ENCODE data around the gene YBX2. TPM values are rescaled to one million over a fixed set of nuclear protein-coding genes. Genes with fewer than 3 reads are reported as not detected.
A peak's percentile ranks its signal among the peaks of the same experiment; 100 is the strongest.

The YBX2 gene
- total RNA-seq, 1 donor from 2014 or later = 0.43 TPM

DNA sequence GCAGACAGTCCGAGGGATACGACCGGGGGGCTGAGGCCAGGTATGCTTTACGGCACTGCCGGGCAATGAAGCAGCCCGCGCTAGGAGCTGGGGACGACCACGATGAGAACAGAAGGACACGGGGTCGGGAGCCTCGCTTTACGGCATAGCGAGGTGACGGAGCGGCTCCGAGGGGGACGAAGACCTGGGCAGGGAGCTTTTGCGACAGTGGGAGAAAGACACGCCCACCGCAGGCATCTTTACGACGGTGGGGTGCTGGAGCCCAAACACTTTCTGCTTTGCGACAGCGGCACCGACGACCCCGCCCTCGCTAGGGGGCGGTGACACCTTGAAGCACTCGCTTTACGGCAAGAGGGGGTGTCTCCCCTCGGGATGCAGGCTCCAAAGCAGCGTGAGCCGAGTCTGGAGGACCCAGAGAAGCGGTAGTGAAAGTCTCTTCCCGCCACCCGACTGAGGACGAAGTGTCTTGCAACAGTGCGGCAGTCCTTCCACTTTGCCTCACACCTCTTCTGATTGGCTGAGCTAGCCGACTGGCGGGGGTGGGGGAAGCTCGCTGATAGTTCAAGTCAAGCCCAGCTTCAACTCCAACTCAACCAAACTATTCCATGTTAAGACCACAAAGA, 35.0 kb upstream of the YBX2 start:
- H3K27me3 Mint-ChIP-seq (ENCODE audit: low read depth) = no peaks in the 10 kb centered on the region
- peak; percentile 96 for DNase-seq (ENCODE audit: low spot score)
- peaks cover 26% of the 10 kb centered on the region for H3K4me1 Mint-ChIP-seq (ENCODE audit: low read depth)
- H3K27ac Mint-ChIP-seq = peak overlapping the region; percentile 95
- intact Hi-C loops (cut with micrococcal nuclease) = loop anchor here (1.0 kb wide), 2 partner anchors 14 to 22 kb away; partner anchors contain the start of genes EIF5A and GPS2
- H3K9me3 Mint-ChIP-seq = no peaks in the 10 kb centered on the region
- H3K4me3 Mint-ChIP-seq (ENCODE audit: low read depth) = peak overlapping the region; percentile 87
- H3K36me3 Mint-ChIP-seq (ENCODE audit: low read depth) = peaks cover 12% of the 10 kb centered on the region

DNA sequence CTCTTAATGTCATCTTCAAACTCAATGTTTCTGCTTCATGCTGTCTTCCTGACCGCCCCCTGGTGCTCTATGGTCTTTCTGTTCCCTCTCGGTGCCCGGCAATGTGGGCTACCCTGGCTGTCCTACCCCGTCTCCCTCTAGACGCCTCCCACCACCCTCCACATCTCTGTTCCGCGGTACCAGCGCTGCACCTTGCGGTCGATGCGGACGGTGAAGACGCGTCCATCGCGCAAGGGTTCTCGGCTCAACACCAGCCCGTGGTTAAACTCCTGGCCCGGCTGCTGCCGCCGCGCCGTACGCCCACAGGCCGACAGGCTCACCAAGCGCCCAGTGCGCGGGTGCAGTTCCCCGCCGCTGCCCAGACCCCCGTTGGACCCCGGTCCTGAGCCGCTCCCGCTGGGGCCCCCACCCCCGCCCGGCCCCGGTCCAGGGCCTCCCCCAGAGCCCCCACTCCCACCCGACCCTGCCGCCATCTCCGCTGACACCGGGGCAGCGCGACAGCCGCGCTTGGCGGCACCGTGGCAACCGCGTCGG, 34.5 kb upstream of the YBX2 start, which contains the start of gene NEURL4:
Gene NEURL4 (minus strand): TSS at position 496 of the 534 bp plus-strand sequence. CDS start 23 bp downstream, at position 473.
- Mint-ChIP-seq H3K36me3 (ENCODE audit: low read depth) (peaks cover 17% of the 10 kb centered on the region), H3K4me1 (ENCODE audit: low read depth) (peaks cover 26% of the 10 kb centered on the region), H3K27me3 (ENCODE audit: low read depth) (no peaks in the 10 kb centered on the region), H3K27ac (peak within 1 kb of the TSS; percentile 95), H3K9me3 (no peaks in the 10 kb centered on the region), H3K4me3 (ENCODE audit: low read depth) (peak within 1 kb of the TSS; percentile 90)
- intact Hi-C loops (cut with micrococcal nuclease) = loop anchor here (1.0 kb wide), 2 partner anchors 14 to 22 kb away; partner anchors contain the start of genes EIF5A and GPS2
- DNase-seq (ENCODE audit: low spot score) = no peak

DNA sequence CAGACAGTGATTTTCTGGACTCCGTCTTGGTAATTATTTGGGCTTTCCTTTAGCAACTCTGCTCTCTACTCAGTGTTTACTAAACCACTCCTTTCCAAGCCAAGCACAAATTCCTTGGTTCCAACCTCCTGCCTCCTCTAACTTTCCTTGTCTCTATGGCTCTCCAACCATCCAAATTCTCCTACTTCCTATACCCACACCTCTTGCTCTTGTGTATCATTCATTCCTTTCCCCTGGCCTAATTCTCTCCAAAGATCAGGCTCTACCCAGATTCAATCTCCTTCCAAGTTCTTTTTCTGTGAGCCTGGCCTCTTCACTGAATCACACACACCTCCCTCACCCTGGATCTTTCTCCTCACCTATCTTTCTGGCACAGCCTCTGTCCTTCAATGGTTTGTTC, 33.6 kb upstream of the YBX2 start:
- H3K27ac Mint-ChIP-seq = peak overlapping the region; percentile 10
- H3K4me3 Mint-ChIP-seq (ENCODE audit: low read depth) = peak overlapping the region; percentile 90
- no peaks in the 10 kb centered on the region for H3K27me3 Mint-ChIP-seq (ENCODE audit: low read depth)
- no peaks in the 10 kb centered on the region for H3K9me3 Mint-ChIP-seq
- intact Hi-C loops (cut with micrococcal nuclease) = no loop called here
- DNase-seq (ENCODE audit: low spot score) = no peak
- H3K4me1 Mint-ChIP-seq (ENCODE audit: low read depth) = peaks cover 22% of the 10 kb centered on the region
- peaks cover 25% of the 10 kb centered on the region for H3K36me3 Mint-ChIP-seq (ENCODE audit: low read depth)

DNA sequence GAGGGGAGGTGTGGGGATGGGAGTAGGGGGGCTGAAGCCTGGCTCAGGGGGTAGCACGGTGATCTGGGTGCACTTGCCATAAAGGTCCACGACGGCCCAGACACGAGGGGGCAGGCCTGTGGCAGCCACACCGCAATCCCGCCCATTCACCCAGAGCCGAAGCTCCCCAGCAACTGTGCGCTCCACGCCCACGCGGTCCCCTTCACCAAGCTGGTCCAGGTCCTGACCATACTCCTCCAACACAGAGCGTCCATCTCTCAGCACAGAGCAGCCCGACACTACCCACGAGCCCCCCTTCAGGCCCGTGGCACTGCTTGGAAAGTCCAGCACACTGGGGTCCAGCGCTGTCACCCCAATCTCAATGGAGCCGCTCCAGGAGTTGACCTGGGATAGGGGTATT, 33.1 kb upstream of the YBX2 start:
- no peaks in the 10 kb centered on the region for H3K27me3 Mint-ChIP-seq (ENCODE audit: low read depth)
- peak overlapping the region; percentile 58 for H3K4me3 Mint-ChIP-seq (ENCODE audit: low read depth)
- no peak overlapping the region for H3K27ac Mint-ChIP-seq
- intact Hi-C loops (cut with micrococcal nuclease) = no loop called here
- no peak for DNase-seq (ENCODE audit: low spot score)
- H3K36me3 Mint-ChIP-seq (ENCODE audit: low read depth) = peaks cover 30% of the 10 kb centered on the region
- H3K4me1 Mint-ChIP-seq (ENCODE audit: low read depth) = peaks cover 18% of the 10 kb centered on the region
- H3K9me3 Mint-ChIP-seq = no peaks in the 10 kb centered on the region

DNA sequence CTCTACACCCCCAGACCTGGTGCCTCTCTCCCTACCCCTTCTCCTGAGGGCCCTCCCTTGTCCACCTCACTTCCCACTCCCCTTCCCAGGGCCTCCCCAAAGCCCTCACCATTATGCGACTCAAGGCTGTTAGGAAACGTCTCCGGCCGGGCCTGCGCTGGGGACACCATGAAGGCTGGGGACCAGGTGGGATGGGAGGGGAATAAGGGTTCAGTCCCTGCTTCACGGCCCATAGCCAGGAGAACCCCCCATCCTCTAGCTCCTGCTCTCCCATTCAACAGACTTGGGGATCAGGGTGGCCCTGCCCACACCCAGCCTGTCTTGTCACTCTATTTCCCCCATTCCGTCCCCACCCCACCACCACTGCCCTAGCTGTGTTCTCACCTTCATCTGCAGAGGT, 32.6 kb upstream of the YBX2 start:
- Mint-ChIP-seq H3K27me3 (ENCODE audit: low read depth) (no peaks in the 10 kb centered on the region), H3K9me3 (no peaks in the 10 kb centered on the region), H3K4me3 (ENCODE audit: low read depth) (no peak overlapping the region), H3K36me3 (ENCODE audit: low read depth) (peaks cover 35% of the 10 kb centered on the region), H3K4me1 (ENCODE audit: low read depth) (peaks cover 14% of the 10 kb centered on the region), H3K27ac (no peak overlapping the region)
- no peak for DNase-seq (ENCODE audit: low spot score)
- intact Hi-C loops (cut with micrococcal nuclease) = no loop called here

DNA sequence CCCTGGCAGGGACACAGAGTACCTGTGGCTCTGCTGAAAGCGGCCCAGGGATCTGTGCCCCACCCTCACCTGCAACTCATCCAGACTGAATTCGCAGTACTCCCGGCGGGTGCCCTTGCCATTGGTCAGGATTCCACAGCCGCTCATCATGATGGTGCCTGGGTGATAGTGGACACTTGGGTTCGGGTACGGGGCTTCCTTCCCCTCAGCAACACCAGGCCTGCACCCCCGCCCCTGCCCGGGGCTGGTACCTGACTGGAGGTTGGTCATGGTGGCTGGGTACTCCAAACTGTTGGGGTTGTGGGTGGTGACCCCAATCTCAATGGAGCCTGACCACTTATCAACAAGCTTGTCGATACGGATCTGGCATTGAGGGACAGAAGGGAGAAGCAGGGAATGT, 31.7 kb upstream of the YBX2 start:
- Mint-ChIP-seq H3K27me3 (ENCODE audit: low read depth) (no peaks in the 10 kb centered on the region), H3K9me3 (no peaks in the 10 kb centered on the region), H3K4me1 (ENCODE audit: low read depth) (peaks cover 14% of the 10 kb centered on the region), H3K27ac (no peak overlapping the region), H3K36me3 (ENCODE audit: low read depth) (peaks cover 43% of the 10 kb centered on the region), H3K4me3 (ENCODE audit: low read depth) (no peak overlapping the region)
- DNase-seq (ENCODE audit: low spot score) = no peak
- intact Hi-C loops (cut with micrococcal nuclease) = no loop called here

DNA sequence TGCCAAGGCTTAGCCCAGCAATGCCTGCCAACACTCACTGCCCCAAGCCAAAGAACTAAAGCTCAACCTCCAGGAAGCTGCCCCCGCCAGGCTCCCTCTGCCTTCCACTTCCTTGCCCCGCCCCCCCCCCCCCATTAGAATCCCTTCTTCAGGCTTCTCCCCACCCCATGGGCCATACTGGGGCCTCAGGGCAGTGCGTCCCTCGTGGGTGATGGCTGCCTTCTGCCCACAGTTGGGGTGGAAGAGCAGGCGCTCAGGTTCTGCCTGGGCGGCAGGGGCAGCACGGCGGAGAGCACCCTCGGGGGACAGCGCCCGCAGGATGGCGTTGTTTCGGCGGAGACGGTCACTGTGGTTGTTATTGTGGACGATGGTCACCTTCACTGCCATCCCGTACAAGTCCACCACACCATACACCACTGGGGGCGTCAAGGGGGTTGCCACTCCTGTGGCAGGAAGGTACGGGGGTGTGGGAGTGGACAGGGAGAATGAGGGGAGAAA, 30.6 kb upstream of the YBX2 start:
- no peak for DNase-seq (ENCODE audit: low spot score)
- Mint-ChIP-seq H3K4me1 (ENCODE audit: low read depth) (peaks cover 10% of the 10 kb centered on the region), H3K36me3 (ENCODE audit: low read depth) (peaks cover 53% of the 10 kb centered on the region), H3K4me3 (ENCODE audit: low read depth) (no peak overlapping the region), H3K27ac (no peak overlapping the region), H3K27me3 (ENCODE audit: low read depth) (no peaks in the 10 kb centered on the region), H3K9me3 (no peaks in the 10 kb centered on the region)
- intact Hi-C loops (cut with micrococcal nuclease) = no loop called here

DNA sequence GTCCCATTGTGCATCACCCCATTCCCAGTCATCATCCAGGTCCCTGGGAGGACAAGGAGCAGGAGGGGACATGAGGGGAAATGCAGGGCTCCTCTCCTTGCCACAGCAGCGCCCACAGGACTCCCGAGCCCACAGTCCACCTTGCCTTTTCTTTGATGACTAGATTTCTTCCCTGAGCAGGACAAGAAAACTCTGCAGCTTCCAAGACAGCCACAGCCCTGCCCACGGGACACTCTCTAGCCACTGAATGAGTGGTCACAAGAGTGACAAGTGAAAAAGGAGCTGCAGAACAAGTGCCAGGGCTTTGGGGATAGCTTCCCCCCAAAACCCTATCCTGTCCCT, 30.0 kb upstream of the YBX2 start:
- peaks cover 10% of the 10 kb centered on the region for H3K4me1 Mint-ChIP-seq (ENCODE audit: low read depth)
- H3K36me3 Mint-ChIP-seq (ENCODE audit: low read depth) = peaks cover 53% of the 10 kb centered on the region
- intact Hi-C loops (cut with micrococcal nuclease) = no loop called here
- H3K27ac Mint-ChIP-seq = no peak overlapping the region
- no peak for DNase-seq (ENCODE audit: low spot score)
- H3K27me3 Mint-ChIP-seq (ENCODE audit: low read depth) = no peaks in the 10 kb centered on the region
- H3K9me3 Mint-ChIP-seq = no peaks in the 10 kb centered on the region
- H3K4me3 Mint-ChIP-seq (ENCODE audit: low read depth) = no peak overlapping the region

DNA sequence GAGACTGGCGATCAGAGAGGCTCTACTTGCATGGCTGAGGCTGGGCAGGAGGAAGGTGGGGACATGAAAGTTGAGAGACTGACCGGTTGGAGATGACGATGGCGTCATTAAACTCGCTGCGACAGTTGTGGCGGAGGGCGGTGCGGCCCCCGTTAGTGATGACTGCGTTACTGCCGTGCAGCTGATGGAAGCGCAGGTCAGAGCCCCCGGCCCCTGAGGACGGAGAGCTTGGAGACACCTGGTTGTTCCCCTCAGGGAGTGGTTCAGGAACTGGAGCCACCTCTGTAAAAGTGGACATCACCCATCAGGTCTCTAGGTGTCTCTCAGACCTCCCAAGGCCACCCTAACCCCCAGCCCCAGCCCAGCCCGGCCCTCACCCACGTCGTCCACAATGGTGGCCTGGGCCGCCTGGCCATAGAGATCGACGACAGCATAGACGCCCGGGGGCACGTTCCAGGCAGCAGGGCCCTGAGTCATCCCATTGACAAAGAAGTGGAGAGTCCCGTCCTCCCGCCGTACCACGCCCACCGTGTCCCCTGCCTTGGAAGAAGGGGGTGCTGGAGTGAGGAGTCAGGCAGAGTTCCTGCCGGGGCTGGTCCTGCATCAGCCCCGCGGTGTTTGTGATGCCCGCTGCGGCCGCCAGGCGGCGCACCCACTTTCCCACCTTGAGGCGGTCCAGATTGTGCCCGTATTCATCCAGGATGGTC, 29.4 kb upstream of the YBX2 start:
- H3K36me3 Mint-ChIP-seq (ENCODE audit: low read depth) = peaks cover 54% of the 10 kb centered on the region
- DNase-seq (ENCODE audit: low spot score) = peak; percentile 67
- intact Hi-C loops (cut with micrococcal nuclease) = no loop called here
- H3K4me3 Mint-ChIP-seq (ENCODE audit: low read depth) = no peak overlapping the region
- no peaks in the 10 kb centered on the region for H3K27me3 Mint-ChIP-seq (ENCODE audit: low read depth)
- H3K9me3 Mint-ChIP-seq = no peaks in the 10 kb centered on the region
- peaks cover 9% of the 10 kb centered on the region for H3K4me1 Mint-ChIP-seq (ENCODE audit: low read depth)
- H3K27ac Mint-ChIP-seq = no peak overlapping the region

DNA sequence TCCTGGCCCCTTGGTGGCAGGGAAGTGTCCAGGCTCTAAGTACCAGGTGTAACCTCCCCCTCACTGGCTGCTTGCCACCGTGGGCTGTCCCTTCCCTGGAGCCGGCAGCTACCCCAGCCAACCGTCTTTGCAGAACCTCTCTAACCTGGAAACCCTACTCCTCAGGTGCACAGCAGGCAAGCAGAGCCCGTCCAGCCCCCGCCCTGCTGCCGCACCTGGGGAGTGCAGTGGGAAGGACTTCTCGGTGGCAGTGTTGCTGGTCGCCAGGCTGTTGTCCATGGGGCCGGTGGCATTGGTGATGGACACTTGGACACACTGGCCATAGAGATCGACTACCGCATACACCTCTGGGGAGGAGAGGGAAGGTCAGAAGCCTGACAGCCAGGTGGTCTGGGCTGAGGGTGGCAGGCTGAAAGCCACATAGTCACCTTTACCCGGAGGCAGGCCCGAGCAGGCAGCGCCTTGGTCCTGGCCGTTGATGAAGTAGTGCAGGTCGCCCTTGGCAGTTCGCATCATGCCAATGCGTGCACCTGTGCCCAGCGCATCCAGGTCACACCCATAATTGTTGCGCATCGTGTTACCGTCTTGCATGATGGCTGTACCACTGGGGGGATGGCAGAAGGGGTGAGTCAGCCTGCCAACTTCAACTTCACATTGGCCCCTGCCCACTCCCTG, 28.2 kb upstream of the YBX2 start:
- H3K4me1 Mint-ChIP-seq (ENCODE audit: low read depth) = no peaks in the 10 kb centered on the region
- H3K4me3 Mint-ChIP-seq (ENCODE audit: low read depth) = no peak overlapping the region
- H3K27ac Mint-ChIP-seq = no peak overlapping the region
- peaks cover 62% of the 10 kb centered on the region for H3K36me3 Mint-ChIP-seq (ENCODE audit: low read depth)
- intact Hi-C loops (cut with micrococcal nuclease) = no loop called here
- H3K27me3 Mint-ChIP-seq (ENCODE audit: low read depth) = no peaks in the 10 kb centered on the region
- no peaks in the 10 kb centered on the region for H3K9me3 Mint-ChIP-seq
- DNase-seq (ENCODE audit: low spot score) = no peak

DNA sequence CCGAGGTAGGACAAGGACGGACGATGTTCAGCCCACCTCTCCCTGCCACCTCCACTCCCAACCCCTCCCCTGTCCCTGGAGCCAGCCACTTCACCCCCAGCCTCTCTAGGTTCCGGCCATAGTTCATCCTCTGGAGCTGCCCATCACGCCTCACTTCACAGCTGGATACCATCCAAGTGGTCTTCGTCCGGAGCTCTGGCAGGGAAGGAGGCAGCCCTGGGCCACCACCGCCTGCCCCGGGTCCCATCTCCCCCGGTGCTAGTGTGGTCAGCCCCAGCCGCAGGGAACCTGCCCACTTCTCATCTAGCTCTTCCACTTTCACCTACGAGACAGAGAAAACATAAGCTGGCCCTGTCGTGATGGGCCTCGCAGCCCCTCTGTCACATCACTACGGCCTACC, 27.0 kb upstream of the YBX2 start:
- H3K4me1 Mint-ChIP-seq (ENCODE audit: low read depth) = peaks cover under 1% of the 10 kb centered on the region
- no peak for DNase-seq (ENCODE audit: low spot score)
- no peak overlapping the region for H3K27ac Mint-ChIP-seq
- H3K36me3 Mint-ChIP-seq (ENCODE audit: low read depth) = peaks cover 68% of the 10 kb centered on the region
- H3K27me3 Mint-ChIP-seq (ENCODE audit: low read depth) = no peaks in the 10 kb centered on the region
- H3K9me3 Mint-ChIP-seq = no peaks in the 10 kb centered on the region
- intact Hi-C loops (cut with micrococcal nuclease) = no loop called here
- no peak overlapping the region for H3K4me3 Mint-ChIP-seq (ENCODE audit: low read depth)

DNA sequence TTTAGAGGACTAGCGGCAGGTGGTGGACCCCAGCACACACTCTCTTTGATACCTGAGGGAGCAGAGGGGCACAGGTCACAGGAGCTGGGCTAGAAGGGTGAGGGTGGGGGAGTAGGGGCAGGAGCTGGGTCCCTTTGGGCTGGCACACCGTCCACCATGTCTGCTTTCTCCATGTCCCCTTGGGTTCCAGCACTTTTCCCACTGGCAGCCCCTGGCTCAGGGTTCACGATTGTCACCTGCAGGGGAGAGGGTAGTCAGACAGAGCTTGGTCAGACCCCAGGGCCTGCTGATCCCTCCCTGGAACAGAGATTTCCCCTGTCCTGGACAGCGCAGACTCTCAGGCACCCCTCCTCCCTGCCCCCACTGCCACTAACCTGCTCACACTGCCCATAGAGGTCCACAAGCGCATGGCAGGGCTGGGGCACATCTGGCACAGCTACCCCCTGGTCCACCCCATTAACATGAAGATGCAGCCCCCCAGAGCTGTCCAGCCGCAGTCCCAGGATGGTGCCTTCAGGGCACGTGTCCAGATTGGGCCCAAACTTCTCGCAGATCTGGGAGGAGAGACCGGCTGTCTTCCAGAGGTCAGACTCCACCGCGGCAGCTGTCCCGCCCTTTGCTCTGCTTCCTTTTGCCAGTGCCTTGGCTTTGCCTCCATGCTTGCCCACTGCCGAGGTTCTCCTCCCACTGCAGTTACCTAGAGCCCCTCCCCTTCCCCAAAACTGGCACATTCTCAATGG, 23.9 kb upstream of the YBX2 start:
- no peak overlapping the region for H3K27ac Mint-ChIP-seq
- H3K4me1 Mint-ChIP-seq (ENCODE audit: low read depth) = peaks cover 15% of the 10 kb centered on the region
- no peak overlapping the region for H3K4me3 Mint-ChIP-seq (ENCODE audit: low read depth)
- H3K27me3 Mint-ChIP-seq (ENCODE audit: low read depth) = no peaks in the 10 kb centered on the region
- intact Hi-C loops (cut with micrococcal nuclease) = no loop called here
- no peak for DNase-seq (ENCODE audit: low spot score)
- H3K9me3 Mint-ChIP-seq = no peaks in the 10 kb centered on the region
- peaks cover 68% of the 10 kb centered on the region for H3K36me3 Mint-ChIP-seq (ENCODE audit: low read depth)

Measured in activated T-helper 2 cell treated with anti-CD3 and anti-CD28 coated beads, Interferon-gamma antibody, Interleukin-2, Interleukin-4, amounts not matched to agents 10 μg/mL and 5 μg/mL and 100 μg/mL, durations not matched to agents 14 hours and 24 hours and 36 hours (primary cell).